ENCODE data around the gene IFT27.

GRCh38 chr22:36814801-36815200 lies 38.9 kb upstream of the IFT27 start:
- no peak for TF ChIP-seq POLR2A (IDR thresholded peaks at IDR 0.05)
- no peak for TF ChIP-seq CTCF (IDR thresholded peaks at IDR 0.05)
- no peak for TF ChIP-seq POLR2AphosphoS5 (IDR thresholded peaks at IDR 0.05)

Measured in sigmoid colon (tissue), 4 donors.